HuH-7 (cell line): ENCODE data around the gene MMP24.
"Not testable (repeated sequence)": the region's sequence is repeated elsewhere in the genome, so short reads cannot be mapped to it uniquely, and the experiment has no call there.

Experiments used
- DNase-seq: peaks from one replicate; pipeline ENCODE4 v3.0.0; 2011; ENCODE audit warnings: low spot score

The MMP24 gene

DNA sequence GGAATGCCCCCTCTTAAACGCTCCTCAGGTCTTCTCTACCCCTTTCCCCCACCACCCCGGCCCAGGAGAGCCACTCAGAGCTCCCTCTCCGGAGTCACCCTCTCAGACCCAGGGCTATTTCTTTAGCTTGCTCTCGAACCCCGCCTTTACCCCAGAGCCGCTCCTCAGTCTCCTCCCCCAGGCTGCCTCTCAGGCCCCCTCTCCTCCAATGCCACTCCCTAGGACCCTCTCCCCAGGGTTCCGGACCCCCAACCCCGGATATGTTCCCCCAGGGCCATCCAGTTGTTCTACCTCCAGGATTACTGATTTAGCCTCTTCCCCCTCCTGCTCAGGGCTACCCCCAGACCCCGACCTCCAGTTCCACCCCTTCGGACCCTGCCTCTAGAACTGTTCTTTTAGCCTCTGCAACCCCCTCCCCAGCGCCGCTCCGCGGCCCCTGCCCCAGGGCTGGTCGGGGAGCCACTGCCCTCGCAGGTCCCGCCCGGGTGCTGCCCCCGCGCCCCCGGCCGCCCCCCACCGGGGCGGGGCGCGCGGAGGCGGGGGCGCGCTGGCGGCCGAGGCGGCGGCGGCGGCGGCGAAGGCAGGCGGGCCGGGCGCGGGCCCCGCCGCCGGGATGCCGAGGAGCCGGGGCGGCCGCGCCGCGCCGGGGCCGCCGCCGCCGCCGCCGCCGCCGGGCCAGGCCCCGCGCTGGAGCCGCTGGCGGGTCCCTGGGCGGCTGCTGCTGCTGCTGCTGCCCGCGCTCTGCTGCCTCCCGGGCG, at the start of gene MMP24:
TSS of gene MMP24 (plus strand) at position 565 of the 758 bp plus-strand sequence. CDS start at position 614, 49 bp downstream.
- no peak for DNase-seq

DNA sequence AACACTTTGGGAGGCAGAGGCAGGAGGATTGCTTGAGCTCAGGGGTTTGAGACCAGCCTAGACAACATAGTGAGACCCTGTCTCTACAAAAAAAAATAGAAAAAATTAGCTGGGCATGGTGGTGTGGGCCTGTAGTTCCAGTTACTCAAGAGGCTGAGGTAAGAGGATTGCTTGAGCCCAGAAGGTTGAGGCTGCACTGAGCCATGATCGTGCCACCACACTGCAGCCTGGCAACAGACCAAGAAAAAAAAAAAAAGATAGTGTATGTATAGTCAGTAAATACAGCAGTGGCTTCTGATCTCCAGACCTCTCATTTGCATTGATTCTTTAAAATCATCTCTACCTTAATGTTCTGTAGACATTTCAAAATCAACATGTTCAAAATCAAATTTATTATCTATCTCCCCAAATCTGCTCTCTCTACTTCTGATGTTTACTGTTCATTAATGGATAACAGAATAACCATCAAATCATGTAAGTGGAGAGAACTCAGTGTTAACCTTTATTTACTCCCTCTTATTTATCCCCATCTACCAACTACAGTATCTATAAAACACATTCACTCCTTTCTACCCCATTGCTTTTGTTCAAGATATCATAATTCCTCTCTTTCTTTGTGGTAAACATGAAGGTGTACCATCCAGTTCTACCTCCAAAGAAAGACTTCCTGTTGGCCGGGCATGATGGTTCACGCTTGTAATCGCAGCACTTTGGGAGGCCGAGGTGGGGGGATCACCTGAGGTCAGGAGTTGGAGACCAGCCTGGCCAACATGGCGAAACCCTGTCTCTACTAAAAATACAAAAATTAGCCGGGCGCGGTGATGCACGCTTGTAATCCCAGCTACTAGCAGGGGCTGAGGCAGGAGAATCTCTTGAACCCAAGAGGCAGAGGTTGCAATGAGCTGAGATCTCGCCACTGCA, 46.9 kb upstream of the MMP24 start:
- DNase-seq: no peak

DNA sequence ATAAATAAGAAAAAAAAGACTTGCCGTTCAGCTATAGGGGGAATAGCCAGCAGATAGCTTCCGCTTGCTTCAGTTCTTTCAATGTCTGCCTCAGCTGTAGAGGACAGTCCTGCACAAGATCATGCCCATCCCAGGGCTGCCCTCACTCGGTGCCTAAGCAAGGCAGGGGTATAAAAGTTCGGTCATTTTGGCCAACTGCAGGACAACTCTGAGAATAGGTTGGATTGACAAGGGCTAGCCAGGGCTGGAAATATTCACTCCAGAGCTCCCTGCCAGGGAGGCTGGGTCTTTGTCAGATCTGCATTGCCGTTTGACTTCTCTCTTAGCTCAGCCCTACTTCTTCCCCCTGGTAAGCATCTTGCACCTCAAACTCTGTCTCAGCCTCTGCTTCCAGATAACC, 46.2 kb upstream of the MMP24 start:
- DNase-seq: no peak

DNA sequence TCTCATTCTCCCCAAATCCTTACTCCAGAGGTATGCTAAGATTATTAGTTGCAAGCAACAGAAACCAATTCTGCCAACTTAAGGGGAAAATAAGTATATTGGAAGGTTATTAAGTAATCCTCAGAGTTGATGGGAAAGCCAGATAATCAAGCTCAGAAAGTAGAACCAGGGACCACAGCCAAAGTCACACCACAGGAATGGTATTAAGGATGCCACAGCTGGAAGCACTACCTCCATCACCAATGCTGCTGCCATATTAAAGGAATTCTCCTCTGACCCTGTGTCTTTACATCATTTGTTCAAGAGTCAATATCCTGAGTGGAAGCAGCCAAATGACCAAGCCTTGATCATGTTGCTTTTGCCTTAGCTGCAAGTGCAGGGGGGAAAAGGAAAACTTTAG, 44.8 kb upstream of the MMP24 start:
- no peak for DNase-seq

DNA sequence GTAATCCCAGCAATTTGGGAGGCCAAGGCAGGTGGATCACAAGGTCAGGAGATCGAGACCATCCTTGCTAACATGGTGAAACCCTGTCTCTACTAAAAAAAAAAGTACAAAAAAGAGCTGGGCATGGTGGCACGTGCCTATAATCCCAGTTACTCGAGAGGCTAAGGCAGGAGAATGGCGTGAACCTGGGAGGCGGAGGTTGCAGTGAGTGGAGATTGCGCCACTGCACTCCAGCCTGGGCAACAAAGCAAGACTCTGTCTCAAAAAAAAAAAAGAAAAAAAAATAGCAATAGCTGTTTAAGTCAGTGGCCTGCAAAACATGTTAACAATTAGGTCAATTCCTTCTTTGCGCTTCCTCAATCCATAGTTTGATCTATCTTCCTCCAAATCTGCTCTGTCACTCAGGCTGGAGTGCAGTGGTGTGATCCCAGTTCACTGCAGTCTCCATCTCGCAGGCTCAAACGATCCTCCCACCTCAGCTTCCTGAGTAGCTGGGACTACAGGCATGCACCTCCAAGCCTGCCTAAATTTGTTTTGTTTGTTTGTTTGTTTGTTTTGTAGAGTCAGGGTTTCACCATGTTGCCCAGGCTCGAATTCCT, 39.7 kb upstream of the MMP24 start:
- not testable (repeated sequence) for DNase-seq

DNA sequence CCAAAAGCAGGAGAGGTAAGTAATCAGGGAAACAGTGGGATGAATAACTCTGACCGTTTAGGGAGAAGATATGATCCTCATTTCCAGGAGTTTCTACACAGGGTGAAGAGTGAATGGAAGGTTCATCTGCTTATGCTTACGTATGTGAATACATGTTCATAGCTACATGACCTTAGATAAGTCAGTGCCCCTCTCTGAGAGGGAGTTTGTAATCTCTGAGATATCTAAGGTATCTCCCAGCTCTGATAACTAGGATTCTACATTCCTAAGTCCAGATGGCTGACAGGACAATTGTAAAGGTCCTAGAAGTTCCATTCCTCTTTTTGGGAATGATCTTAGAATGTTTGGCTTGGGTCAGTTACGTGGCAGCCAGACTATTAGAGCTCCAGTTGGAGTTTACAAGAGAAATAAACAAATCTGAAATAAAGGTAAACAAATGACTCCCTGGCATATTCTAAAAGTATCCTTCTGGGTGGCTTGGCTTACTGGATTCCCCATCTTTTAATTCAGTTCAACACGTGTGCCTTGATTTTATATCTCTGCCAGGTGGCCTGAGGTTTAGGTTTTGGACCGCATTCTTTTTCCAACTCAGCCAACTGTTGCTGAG, 38.8 kb upstream of the MMP24 start:
- DNase-seq: no peak

DNA sequence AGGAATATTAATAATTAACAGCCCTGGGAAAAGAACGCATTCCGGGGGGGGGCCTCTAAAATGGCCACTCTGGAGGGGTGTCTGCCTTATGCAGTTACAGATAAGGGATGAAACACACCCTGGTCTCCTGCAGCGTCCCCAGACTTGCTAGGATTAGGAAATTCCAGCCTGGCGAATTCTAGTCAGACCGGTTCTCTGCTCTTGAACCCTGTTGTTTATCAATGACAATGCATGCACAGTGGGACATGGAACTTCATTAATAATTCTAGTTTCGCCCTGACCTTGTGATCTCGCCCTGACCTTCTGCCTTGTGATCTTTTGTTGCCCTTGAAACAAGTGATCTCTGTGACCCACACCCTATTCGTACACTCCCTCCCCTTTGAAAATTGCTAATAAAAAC, 37.3 kb upstream of the MMP24 start:
- DNase-seq: not testable (repeated sequence)

DNA sequence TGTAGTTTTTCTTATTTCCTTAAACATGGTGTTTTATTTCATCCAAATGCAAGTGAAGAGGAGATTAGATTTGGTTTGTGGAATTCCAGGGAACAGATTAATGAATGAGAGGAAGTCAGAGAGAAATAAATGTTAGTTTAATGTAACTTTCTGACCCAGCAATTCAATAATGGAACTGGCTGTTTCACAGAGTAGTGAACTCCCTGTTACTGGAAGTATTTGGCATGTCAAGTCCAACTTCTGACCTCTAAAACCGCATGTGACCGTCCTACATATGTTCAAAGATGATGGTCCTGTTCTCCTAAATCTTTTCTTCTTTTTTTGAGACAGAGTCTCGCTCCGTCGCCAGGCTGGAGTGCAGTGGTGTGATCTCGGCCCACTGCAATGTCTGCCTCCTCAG, 35.9 kb upstream of the MMP24 start:
- no peak for DNase-seq

DNA sequence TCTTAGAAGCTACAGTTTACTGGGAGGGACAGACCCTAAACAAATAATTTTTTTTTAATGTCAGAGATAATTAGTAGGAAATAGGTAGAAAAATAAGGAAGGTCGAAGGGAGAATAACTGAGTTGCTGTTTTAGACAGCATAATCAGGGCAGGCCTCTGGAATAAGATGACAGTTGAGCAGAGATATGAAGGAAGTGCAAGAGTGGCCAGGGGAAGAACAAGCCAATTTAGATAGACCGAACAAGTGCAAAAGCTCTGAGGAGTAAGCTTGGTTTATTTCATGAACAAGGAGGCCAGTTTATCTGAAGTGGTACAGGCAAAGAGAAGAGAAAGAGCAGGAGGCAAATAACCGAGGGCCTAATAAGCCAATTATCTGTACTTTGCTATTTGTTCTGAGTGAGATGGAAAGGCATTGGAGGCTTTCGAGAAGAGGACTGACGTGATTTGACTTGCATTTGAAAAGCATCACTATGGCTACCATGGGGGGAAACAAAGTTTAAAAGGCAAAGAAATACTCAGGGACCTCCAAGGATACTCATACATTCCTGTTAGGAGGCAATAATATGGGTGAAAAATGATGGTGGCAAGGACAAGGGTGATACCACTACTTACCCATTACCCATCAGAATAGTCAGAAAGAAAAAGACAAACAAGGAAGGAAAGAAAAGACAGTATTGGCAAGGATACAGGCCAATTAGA, 34.9 kb upstream of the MMP24 start:
- no peak for DNase-seq

DNA sequence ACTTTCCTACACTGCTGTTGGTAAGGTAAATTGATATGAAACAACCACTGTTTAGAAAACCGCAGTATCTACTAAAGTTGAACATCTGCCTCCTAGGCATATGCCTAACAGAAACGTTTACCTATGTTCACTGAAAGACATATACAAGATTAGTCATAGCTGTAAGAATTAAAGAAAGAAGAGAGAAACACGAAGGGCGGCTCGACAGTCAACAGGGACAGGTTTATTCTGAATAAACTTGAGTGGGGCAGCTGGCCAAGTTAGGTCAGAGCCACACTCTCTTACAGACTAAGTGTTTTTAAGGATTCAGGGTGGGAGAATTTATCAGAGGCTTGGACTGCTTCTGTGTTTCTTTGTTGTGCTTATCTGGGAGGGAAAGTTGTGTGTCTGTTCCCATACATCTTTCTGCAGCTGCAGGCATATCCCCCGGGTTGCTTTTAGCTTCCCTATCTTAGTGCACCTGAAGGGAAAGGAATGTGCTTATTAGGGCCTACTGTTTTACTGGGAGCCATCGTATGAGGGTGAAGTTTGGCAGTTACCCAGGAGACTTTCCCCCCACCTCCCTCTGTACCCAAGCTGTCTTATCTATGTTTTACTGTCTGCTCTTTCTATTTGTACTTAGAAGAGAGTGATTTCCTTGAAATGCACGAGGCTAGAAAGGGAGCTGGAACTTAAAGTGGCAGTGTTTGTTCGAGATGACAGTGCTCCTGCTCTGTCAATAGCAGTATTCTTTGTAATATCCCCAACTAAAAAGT, 34.2 kb upstream of the MMP24 start:
- DNase-seq: no peak

DNA sequence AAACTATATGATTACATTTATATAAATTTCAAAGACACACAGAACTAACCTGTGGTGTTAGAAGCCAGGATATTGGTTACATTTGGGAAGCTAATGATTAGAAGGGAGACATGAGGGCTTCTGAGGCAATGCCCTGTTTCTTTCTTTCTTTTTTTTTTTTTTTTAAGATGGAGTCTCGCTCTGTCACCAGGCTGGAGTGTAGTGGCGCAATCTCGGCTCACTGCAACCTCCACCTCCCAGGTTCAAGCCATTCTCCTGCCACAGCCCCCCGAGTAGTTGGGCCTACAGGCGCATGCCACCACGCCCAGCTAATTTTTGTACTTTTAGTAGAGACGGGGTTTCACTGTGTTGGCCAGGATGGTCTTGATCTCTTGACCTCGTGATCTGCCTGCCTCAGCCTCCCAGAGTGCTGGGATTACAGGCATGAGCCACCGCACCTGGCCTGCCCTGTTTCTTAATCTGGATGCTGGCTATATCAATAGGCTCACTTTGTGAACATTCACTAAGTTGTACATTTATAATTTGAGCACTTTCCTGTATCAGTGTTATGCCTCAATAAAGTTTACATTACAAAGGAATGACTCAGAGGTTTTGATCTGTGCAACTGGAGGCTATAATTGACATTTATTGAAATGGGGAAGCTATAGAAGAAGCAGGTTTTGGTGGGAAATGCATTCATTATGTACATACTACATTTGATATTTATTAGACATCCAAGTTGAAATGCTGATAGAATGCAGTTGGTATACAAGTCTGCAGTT, 33.3 kb upstream of the MMP24 start:
- DNase-seq: not testable (repeated sequence)

DNA sequence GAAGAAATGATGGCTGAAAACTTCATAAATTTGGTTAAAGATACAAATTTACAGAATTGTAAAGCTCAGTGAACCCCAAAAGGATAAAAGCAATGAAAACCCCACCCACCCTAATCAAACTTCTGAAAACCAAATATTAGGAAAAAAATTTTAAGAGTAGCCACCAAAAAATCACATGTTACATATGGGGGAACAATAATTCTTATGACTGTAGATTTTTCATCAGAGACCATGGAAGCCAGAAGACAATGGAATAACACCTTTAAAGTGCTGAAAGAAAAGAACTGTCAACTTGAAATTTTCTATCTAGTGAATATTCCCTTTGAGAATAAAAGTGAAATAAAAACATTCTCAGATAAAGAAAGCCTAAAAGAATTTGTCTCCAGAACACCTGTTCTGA, 30.2 kb upstream of the MMP24 start:
- DNase-seq: no peak

DNA sequence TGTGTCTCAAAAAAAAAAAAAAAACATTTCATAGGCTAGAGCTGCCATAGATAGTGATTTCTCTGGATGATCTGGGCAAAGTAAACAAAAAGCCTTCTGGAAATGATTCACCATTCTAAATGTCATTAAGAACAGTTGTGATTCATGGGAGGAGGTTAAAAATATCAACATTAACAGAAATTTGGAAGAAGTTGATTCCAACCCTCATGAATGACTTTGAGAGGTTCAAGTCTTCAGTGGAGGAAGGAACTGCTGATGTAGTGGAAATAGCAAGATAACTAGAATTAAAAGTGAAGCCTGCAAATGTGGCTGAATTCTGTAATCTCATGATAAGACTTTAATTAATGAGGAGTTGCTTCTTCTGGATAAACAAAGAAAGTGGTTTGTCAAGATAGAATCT, 26.8 kb upstream of the MMP24 start:
- DNase-seq: no peak

DNA sequence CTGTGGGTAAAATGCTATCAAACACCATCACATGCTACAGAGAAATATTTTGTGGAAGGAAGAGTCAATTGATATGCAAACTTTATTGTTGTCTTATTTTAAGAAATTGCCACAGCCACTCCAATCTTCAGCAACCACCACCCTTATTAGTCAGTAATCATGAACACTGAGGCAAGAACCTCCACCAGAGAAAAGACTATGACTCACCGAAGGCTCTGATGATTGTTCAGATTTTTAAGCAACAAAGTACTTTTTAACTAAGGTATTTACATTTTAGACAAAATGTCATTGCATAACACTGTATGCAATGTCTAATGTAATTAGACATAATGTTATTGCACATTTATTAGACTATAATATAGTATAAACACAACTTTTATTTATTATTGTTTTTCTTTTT, 26.2 kb upstream of the MMP24 start:
- DNase-seq: no peak

DNA sequence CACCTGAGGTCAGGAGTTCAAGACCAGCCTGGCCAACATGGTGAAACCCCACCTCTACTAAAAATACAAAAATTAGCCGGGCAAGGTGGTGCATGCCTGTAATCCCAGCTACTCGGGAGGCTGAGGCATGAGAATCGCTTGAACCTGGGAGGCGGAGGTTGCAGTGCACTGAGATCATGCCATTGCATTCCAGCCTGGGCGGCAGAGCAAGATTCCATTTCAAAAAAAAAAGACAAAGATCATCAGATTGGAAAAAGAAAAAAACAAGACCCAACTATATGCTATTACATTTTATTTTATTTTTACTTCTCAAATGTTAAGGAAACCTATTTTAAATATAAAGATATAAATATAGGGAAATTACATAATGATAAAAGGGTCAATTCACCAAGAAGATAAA, 25.0 kb upstream of the MMP24 start:
- DNase-seq: not testable (repeated sequence)

DNA sequence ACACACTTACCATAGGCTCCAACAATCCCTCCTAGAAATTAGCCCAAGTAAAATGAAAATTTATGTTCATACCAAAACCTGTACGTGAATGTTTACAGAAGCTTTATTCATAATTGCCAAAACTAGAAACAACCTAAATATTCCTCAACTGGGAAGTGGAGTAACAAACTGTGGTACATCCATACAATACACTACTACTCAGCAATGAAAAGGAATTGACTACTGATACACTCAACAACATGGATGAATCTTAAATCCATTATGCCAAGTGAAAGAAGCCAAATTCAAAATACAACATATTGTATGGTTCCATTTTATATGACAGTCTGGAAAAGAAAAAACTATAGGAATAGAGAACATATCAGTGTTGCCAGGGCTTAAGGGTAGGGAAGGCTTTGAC, 19.7 kb upstream of the MMP24 start:
- no peak for DNase-seq

DNA sequence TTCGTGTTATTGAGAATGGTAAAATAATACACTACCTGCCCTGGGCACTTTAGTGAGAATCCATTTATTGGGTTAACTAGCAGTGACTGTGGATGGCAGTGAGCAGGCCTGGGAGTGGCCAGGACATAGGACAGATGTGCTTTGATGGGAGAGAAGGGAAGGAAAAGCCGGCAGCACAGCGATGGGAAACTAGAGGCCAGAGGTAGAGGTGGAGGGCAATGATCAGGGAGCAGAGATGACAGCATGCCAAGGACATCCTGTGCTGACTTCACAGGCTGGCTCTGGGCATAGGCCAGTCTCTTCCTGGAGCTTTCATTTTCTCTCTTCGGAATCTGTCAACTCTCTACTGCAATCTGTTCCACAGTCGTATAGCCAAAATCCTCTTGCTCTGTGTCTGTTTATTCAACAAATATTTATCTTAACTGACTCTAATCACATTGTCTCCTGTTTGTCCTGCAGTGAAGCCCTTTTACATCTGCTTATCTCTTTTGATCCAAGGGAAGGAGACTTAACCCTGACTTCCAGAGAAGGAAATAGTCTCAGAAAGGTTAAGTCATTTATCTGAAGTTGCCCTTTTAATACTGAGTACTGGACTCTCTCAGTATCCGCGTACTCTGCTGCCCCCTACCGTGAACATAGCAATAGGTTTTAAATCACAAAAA, 18.4 kb upstream of the MMP24 start:
- peak; percentile 69 for DNase-seq

DNA sequence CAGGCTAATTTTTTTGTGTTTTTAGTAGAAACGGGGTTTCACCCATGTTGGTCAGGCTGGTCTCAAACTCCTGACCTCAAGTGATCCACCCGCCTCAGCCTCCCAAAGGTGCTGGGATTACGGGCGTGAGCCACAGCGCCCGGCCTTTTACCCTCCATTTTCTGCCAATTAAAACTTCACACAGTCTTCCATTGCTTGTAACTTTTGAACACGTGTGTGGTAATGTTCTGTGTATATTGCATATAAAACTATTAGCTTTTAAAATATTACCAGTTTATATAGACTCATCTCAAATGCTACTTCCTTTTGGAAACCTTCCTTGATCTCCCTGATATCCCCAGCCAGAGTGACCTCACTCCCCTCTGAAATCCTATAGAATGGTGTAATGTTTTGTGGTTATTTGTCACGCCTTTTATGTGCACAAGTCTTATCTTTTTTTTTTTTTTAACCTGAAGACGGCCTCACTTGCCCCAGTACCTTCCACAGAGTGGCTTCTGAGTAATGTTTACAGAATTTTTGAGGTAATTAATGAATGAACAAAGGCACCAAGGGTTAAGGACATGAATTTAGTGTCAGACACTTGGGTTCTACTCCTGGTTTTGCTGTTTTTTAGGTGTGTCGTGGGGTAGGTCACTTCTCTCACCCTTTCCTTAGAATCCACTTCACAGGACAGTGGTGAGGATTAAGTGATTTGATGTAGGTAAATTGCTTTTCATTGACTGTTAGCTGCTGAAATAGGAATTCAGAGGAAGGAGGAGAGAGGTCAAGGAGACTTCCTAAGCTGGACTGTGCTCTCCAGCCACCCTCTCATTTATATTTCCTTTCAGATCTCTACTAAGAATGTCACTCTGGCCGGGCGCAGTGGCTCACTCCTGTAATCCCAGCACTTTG, 11.2 kb upstream of the MMP24 start:
- peak; percentile 43 for DNase-seq

DNA sequence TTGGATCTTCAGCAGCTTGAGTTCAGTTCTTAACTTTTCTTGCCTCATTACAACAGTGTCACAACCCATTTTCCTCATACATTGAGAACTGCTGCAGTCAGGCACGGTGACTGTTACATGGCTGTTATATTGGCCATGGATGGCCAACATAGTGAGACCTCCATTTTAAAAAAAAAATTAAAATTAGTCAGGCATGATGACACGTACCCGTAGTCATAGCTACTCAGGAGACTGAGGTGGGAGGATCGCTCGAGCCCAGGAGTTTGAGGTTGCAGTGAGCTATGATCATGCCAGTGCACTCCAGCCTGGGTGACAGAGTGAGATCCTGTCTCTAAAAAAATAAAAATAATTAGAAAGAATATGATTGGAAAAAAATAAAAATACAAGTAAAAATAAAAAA, 9.9 kb upstream of the MMP24 start:
- DNase-seq: no peak
